GM21367 (cell line): ENCODE data around the gene KBTBD12.

Experiments
- ATAC-seq: cut with Tn5 transposase; IDR thresholded peaks from one replicate; pipeline ENCODE4 v1.9.1; 2021; ENCODE audit not compliant: unreplicated experiment

Gene KBTBD12

DNA sequence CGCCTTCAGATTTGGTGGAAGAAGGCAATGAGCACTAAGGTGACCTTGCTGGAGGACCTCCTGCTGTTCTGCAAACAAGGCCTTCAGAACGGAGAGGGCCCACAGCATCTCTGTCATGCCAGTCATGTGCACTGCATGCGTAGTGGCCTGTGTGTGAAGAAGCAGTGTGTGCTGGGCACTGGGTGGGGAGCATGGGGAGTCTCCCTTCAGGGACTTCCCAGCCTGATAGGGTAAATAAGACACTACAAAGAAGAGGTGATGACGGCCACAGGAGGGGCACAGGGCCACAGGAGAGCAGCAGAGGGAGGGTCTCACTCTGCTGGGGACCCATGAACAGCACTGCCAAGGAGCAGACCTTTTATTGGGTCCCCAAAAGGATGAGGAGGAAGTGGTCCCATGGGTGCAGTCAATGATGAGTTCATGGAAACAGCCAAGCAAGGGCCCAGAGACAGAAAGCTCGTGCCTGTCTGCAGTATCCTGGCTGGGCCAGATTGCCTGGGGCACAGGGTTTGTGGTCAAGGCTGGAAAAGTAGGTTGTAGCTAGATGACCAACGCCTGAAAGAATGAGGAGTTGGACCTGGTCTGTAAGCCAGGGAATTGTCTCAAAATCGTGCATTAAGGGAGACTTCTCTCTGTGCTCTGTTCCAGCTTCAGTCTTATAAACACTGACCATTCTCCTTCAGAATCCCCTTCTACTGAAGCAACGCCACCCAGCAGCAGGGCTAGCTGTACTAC is 69.4 kb downstream of the KBTBD12 start:
- no peak for ATAC-seq

DNA sequence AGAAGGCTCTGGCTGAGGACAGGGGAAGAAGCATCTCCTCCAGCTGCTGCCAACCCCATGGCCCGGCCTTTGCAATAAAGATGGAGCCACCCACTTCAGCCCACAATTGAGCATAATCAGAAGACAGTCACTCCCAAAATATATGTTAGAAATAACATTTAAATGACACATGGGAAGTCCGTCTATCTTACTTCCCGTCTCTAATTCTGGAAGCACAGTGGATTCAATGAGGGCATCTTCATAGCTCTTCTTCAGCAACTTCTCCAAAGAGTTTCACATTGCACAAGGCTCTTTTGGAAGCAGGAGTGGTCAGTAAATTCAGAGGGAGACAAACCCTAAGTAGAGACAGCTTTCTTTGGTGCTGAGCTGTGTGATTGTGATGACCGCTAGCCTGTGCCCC is 70.2 kb downstream of the KBTBD12 start:
- no peak for ATAC-seq

DNA sequence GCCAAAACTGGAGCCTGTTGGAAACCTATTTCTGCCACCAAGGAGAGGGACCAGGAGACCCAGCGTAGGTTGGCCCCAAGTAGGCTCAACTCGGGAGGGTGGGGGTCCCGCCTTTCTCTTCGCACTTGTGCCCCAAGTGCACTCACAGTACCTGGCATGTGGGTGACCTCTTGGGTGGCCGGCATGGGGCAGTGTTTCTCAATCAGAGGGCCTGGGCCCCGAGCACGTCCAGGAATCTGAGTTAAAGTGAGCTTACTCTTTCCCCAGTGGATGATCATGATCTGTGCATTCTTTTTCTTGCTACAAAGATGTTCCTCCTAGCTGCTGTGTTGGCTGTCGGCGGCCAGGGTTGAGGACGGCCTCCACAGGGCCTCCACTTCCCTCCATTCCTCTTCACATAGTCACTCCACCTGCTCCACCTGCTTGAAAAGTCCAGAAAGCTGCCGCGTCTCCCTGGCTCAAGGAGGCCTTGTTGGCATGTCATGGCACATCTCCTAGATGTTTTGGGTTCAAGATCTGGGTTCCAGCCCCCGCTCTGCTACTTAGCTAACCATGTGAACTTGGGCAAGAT is 70.7 kb downstream of the KBTBD12 start:
- no peak for ATAC-seq

DNA sequence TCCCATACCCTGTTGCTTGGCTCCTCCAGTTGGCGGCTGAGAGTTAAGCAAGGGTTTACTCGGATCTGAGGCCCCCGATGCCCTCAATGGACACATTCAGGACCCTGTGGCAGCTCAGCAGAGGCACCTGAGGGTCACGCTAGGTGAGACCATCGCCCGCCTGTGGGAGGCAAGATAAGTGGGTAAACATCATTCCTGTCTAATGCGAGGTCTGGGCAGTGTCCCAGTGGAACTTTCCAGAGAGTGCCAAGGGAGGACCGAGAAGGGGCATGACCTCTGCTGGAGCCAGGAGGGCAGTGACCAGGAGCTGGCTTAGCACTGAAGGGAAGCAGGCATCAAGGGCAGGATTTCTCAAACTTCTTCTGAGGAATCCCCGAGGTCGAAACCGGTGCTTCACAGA is 71.8 kb downstream of the KBTBD12 start:
- no peak for ATAC-seq

DNA sequence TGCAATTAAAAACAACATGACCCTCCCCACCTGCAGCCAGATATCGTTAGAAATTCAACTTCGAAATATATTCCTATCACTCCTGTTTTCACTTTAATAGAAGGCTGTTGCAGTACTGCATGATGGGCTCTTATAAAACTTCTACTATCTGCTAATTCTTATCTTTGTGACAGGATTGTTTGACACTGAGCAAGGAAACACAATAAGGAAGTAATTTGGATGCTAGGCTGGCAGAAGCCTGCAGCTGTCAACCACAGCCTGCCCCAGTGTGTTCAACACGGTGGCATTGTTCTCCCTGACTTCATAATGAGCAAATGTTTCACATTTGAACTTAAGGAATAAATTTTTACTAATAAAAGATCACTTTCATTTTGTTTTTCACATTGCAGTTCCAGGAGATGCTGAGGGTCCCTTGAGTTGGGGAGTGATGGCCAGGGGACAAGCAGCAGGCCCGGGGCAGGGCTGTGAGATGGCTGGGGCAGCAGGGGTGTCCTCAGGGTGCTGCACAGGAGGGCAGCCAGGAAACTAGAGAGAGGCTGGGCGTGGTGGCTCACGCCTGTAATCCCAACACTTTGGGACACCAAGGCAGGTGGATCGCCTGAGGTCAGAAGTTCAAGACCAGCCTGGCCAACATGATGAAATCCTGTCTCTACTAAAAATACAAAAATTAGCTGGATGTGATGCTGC is 72.4 kb downstream of the KBTBD12 start:
- ATAC-seq = no peak

DNA sequence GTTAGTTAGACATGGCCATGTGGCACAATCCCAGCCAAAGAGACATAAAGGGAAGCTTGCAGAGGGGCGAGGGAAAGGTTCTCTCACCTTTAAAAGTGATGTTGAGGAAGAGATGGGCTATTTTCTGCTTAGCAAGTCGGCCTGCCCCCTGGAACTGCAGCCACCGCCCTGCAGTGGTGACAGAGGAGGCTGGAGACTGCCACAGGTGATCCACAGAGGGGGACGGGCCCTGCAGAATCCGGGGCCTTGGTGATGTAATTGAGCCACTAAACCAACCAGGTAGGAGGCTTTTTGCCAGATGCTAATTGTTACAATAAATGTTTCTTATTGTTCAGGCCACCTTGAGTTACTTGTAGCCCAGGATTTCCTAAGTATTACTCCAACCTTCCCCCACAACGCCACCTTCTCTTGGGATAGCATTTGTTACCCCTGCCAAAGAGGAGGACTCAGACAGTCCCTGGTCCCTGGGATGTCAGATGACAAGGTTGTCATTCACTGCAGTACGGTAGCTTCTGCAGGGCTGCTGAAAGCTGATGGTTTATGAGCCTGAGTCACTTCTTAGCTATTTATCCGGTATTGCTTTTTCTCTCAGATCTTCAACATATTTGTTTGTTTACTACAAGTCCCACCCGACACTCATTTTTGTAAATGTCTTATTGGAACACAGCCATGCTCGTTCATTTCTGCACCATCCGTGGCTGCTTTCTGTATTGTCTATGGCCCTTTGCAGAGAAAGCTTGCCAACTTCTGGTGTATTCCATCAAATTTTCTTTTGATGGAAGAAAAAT is 73.9 kb downstream of the KBTBD12 start:
- no peak for ATAC-seq

DNA sequence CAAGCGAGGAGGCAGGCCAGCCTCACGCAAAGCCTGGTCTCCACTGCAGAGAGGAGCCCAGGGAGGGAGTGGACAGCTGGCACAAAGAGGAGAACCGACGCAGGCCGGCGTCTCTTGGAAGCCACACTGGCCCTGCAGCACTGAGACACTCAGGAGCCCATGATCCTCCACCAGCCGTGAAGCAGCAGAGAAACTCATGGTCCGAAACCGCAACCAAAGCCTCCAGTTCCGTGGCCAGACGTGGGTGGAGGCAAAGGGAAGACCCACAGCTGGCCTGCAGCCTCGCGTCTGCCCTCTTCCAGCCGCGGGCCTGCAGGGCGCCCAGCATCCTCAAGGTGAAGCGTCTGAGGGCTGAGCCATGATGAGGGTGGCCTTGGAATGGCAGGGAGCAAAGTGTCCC is 75.0 kb downstream of the KBTBD12 start:
- ATAC-seq = no peak

DNA sequence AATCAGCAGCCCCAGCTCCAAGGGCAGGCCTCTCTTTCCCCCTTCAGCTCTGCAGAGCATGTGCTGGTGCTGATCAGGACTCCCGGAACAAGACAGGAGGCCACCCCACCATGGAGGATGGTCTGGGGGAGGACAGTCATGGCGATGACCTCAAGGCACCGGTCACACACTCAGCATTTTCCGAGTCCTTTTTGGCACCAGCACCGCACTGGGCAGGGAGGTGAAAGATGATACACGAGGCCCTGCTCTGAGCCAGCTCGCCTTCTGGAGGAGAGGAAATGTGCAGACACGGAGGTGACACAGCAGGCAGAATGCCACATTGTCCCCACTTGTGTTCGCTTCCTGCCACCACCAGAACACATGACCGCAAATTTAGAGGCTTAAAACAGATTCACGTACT is 75.4 kb downstream of the KBTBD12 start:
- no peak for ATAC-seq

DNA sequence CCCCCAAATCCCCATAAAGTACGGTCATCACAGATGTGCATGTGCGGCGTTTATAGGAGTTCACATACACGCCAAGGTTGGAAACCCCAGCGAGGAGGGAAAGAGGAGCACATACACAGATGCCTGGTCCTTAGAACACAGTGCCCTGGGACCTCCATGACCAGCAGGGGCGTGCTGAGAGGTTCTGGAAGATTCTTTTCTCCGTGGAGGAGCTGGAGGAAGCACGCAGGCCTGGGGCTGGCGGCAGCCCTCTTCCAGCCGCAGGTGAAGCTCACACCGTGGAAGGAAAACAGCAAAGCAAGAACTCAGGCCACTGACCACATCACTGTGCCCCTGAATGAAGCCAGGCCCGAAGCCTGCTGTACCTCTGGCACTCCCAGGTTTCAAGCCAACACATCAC is 76.2 kb downstream of the KBTBD12 start:
- no peak for ATAC-seq

DNA sequence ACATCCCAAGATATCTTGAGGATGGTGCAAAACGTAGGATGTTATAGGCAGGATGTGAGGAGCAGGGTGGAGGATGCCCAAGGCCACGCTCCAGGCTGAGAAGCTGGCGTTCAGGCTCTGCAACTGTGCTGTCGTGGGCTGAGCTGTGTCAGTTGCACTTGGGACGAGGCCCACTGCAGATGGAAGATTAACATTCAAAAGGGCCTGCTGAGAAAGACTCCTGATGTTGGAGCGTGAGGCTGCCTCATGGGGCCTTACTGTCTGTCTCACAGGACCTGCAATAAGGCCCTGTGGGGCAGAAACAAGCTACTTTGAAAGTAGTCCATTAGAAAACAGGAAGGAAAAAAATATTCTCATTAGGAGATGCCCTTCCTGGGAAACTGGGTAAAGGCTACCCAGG is 76.6 kb downstream of the KBTBD12 start:
- ATAC-seq = no peak

DNA sequence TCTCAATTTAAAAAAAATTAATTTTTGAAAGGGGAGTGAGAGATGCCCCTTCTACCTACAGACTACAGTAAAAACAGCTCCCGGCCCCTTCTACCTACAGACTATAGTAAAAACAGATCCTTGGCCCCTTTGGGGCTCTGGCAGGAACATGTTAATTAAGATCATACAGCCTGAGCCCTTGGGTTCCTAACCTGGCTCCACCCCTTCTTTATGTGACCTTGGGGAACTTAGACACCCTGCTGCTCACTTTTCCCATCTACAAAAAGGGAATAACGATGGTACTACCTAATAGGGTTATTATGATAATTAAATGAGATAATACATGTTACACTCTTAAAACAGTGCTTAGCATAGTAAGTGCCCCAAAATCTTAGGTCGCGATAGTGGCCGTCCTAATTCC is 77.1 kb downstream of the KBTBD12 start:
- no peak for ATAC-seq

DNA sequence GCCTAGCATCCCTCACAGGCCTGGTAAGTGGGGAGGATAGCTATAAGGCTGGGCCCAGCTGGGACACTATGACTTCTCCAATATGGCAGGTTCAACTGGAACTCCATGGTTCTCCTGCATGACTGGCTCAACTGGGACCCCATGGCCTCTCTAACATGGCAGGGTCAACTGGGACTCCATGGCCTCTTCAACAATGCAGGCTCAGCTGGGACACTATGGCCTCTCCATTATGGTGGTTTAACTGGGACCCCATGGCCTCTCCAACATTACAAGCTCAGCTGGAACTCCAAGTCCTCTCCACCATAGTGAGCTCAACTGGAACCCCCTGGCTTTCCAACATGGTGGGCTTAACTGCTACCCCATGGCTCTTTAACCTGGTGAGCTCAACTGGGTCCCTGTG is 79.0 kb downstream of the KBTBD12 start:
- ATAC-seq = no peak

DNA sequence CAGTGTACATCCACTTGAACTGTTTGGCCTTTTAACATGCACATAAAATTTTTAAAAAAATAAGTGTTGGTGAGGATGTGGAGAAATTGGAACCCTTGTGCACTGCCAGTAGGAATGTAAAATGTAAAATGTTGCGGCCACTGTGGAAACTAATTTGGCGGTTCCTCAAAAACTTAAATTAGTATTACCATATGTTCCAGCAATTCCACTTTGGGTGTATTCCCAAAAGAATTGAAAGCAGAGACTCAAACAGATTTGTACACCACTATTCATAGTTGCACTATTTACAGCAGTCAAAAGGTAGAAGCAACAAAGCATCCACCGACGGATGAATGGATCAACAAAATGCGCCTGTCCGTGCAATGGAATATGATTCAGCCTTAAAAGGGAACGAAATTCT is 82.0 kb downstream of the KBTBD12 start:
- ATAC-seq = no peak

DNA sequence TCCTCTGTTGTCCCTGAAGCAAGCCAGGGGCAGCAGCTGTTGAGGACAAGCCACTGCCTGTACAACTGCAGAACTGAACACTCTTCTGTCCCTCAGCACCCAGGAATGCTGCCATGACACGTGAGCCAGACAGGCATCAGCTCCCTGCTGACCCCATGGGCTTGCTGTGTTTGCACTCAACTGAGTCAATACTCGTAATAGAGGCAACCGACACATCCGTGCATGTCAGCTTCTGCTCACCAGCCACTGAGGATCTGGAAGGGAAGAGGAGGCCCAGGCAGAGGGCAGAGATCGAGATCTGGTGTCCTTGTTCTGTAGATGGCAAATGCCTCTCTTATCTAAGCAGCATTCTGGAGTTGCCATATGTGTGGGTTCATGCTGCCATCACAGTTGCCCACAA is 82.9 kb downstream of the KBTBD12 start:
- ATAC-seq = no peak

DNA sequence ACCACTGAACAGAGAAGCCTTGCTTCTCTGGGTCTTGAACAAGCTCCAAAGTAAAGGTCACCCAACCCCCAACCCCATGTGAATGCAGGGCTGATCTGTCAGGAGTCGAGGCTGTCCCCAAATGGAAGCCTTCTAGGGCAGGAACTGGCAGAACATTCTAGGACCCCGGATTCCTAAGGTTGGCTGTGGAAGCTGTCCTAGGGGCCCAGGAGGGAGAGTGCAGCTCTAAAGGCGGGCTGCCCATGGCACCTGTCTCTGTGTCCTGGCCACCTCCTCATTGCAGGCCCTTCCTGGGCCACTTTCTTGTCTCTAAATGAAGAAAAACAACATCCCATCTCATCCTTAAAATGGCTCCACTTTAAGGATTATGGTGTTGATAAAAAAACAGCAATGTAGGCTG is 83.6 kb downstream of the KBTBD12 start:
- ATAC-seq = no peak

DNA sequence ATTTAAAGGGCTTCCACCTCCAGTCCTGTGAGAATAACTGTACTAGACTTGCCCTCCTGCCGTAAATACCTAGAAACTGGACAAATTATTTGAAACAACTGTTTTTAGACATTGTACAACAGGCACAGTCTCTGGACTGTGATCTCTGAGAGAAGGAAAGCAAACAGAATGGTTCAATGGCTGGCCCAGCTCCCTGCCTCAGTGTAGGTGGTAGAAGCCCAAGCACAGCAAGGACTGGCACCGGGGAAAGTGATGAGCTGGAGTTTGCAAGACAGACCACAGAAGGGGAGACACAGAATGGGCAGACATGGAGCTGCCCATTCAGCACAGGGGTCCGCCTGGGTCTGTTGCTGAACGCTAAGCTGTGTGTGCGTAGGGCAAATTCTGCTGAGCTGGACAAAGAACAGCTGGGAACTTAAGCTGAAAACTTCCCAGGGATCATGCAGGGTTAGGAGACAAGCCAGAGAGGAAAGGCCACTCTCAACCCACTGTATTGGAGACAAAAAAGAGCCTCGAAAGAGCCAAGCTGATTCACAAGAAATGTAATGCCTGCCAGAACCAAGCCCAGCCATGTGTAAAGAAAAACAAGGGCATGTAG is 84.6 kb downstream of the KBTBD12 start:
- no peak for ATAC-seq

DNA sequence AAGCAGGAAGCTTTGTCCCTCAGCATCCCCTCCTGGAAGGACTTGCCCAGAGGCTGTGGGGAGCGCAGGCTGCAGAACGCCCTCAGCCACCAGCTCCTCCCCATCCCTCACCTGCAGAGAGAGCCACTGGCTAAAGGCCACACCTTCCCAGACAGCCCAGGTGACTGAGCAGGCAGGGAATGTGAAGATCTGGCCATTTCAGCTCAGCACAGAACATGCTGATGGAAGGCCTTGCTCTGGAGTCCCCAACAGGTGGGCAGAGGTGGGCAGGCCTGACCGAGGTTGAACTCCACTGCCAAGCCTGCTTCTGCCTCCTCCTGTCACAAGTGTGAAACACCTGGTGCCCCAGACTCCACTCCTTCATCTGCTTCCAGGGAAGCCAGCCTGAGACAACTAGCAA is 86.5 kb downstream of the KBTBD12 start:
- no peak for ATAC-seq

DNA sequence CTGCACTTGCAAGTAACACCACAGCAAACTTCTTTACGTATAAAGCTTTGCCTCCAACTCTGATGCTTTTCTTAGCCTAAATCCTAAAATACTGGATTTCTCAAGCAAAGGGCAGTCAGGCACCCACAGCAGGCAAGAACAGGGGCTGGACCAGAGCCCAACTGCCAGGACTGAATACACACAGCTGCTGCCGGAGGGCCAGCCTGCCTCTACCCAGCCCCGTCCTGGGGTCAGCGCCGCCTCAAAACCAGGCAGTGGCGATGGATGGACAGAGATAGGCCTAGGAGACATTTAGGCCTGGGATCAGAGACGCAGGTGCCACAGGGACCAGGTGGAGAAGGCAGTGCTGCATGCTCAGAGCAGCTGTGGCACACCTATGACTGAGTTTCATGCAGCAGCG is 89.6 kb downstream of the KBTBD12 start:
- ATAC-seq = no peak

DNA sequence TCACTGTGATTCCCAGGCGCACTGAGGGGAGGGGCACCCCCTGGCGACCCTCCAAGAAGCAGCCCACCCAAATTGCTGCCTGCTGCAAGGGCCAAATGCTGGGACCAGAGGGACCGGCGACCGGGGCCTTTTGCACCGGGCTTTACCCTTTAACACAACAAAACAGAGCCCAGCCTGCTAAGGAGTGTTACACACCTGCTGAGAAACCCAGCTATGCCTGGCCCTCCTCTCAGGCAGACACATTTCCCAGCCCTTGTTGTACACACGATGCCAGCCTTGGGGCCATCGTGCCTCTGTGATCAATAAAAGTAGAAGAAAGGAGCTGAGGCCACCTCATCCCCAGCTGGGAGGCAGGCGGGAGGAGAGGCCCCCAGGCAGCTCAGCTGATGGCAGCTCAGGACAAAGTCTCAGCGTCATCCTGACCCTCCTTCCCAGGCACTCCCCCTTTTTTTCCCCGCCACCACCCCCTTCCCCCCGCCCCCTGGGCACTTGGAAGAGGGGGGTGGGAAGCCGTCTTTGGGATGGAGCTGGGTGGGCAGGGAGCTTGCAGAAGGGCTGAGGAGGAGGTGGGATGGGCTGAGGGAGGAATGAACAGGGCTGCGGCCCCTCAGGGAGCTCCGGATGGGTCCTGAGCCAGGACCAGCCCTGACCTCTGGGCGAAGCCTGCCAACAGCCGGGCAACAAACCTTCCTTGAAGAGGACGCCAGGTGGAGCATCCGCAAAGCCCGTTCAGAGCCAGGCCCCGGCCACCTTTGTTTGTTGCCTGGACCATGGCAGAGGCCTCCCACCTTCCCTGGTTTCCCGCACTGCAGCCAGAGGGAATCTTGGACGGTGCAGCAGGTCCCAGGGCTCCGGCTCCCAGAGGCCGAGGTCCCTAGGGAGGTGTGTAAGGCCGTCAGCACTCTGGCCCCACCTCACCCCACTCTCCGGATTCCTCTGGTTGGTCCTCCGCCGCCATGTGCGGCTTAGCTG is 91.3 kb downstream of the KBTBD12 start:
- no peak for ATAC-seq

DNA sequence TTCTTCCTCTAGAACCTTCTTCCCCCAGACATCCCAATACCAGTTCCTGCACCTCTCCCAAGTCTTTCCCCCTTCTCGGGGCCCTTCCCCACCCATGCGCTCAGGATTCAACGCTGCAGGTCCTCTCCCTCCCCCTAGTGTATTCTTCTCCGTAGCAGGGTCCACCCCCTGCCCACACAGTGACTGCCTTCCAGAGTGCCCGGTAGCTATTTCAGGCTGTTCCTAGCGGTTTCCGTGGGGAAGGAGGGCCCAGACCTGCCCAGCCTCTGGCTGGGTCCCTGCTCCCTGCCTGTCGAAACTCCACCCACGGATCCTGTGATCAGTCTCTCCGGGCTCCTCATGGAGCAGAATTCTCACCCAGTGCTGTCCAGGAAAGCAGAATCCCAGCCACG is 92.0 kb downstream of the KBTBD12 start:
- ATAC-seq = no peak
